DOHH2 (cell line): ENCODE measurements around the gene KCNJ6.

Source experiments
- H3F3A ChIP-seq: fragments of 200-600 bp; sonication (generic), shearing (Covaris generic); 2 replicates; pipeline ENCODE4 v1.6.0; 2016; ENCODE audit warnings: antibody characterized with exemption, mild to moderate bottlenecking; ENCODE audit not compliant: control insufficient read depth, insufficient read depth
- H3K27ac ChIP-seq: fragments of 200-600 bp; sonication (generic); 2 replicates; pipeline ENCODE4 v1.5.1; 2014; ENCODE audit warnings: low read depth, mild to moderate bottlenecking, low read length, moderate library complexity
- H3K27me3 ChIP-seq: fragments of 200-600 bp; sonication (generic); 2 replicates; pipeline ENCODE4 v1.6.1; 2014; ENCODE audit warnings: mild to moderate bottlenecking, low read length, mixed read lengths; ENCODE audit not compliant: control insufficient read depth
- H3K36me3 ChIP-seq: fragments of 200-600 bp; sonication (generic); 2 replicates; pipeline ENCODE4 v1.6.1; 2014; ENCODE audit warnings: mild to moderate bottlenecking, low read length, moderate library complexity, mixed read lengths; ENCODE audit not compliant: control insufficient read depth
- H3K4me1 ChIP-seq: fragments of 200-600 bp; sonication (generic); 2 replicates; pipeline ENCODE4 v1.6.1; 2014; ENCODE audit warnings: mild to moderate bottlenecking, low read length, mixed read lengths; ENCODE audit not compliant: control insufficient read depth
- H3K4me2 ChIP-seq: fragments of 200-600 bp; sonication (generic); 2 replicates; pipeline ENCODE4 v1.6.0; 2014; ENCODE audit warnings: mild to moderate bottlenecking, low read length, moderate library complexity
- H3K4me3 ChIP-seq: fragments of 200-600 bp; sonication (generic); 2 replicates; pipeline ENCODE4 v1.5.1; 2014; ENCODE audit warnings: mild to moderate bottlenecking, low read length, mixed read lengths
- H3K79me2 ChIP-seq: fragments of 200-600 bp; sonication (generic); 2 replicates; pipeline ENCODE4 v1.6.1; 2014; ENCODE audit warnings: mild to moderate bottlenecking, low read length, mixed read lengths; ENCODE audit not compliant: control insufficient read depth
- H3K9me2 ChIP-seq: fragments of 200-600 bp; sonication (generic); replicated peaks from 2 replicates; pipeline ENCODE4 v1.6.1; 2014; ENCODE audit warnings: mild to moderate bottlenecking, low read length, mixed read lengths; ENCODE audit not compliant: control insufficient read depth
- H3K9me3 ChIP-seq: fragments of 200-600 bp; sonication (generic); 2 replicates; pipeline ENCODE4 v1.6.1; 2014; ENCODE audit warnings: antibody characterized with exemption, low read length, mixed read lengths; ENCODE audit not compliant: control insufficient read depth, insufficient read depth
- H4K20me1 ChIP-seq: fragments of 200-600 bp; sonication (generic); 2 replicates; pipeline ENCODE4 v1.6.0; 2014; ENCODE audit warnings: low read depth, mild to moderate bottlenecking, antibody characterized with exemption, low read length, moderate library complexity; ENCODE audit not compliant: control insufficient read depth, insufficient read depth
- EZH2phosphoT487 ChIP-seq: fragments of 200-600 bp; sonication (generic); IDR thresholded peaks from 2 replicates; pipeline ENCODE4 v1.6.1; 2017; ENCODE audit warnings: borderline replicate concordance, mild to moderate bottlenecking, antibody characterized with exemption, low read length, moderate library complexity, mixed read lengths
- TF ChIP-seq, protein P1 (sequence below): fragments of 200-600 bp; sonication (generic); IDR thresholded peaks from one replicate; pipeline ENCODE4 v1.5.1; 2014; ENCODE audit warnings: antibody characterized with exemption, mild to moderate bottlenecking, low read depth, low read length; ENCODE audit not compliant: poor library complexity, severe bottlenecking

KCNJ6 gene

DNA sequence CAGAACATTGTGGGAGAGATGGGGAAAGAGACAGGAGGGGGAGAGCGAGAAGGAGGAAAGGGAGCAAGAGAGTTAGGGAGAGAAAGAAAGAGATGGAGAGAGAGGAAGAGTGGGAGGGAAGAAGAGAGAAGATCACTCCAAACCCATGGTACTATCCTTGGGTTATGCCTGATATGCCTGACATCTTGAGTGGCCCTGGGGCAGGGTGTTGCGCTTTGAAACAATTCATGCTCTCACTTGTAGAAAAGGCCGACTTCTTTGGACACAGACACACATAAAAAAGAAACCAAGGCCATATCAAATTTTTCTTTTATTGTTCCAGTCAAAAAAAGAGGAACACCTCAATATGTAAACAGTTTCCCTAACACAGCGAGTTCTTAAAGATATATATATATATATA lies 309.2 kb downstream of the KCNJ6 start:
- Histone ChIP-seq H3F3A (no peaks in the 10 kb centered on the region), H3K9me3 (no peaks in the 10 kb centered on the region), H3K4me1 (no peaks in the 10 kb centered on the region), H3K4me3 (no peak overlapping the region), H4K20me1 (no peaks in the 10 kb centered on the region), H3K79me2 (no peaks in the 10 kb centered on the region), H3K9me2 (no peaks in the 10 kb centered on the region), H3K36me3 (no peaks in the 10 kb centered on the region), H3K4me2 (no peak overlapping the region), H3K27me3 (0 out of 2 replicates have a peak, but pooled peaks cover 6% of the 10 kb centered on the region), H3K27ac (no peak overlapping the region)
- no peak for TF ChIP-seq EZH2phosphoT487
- TF ChIP-seq, protein P1, sequence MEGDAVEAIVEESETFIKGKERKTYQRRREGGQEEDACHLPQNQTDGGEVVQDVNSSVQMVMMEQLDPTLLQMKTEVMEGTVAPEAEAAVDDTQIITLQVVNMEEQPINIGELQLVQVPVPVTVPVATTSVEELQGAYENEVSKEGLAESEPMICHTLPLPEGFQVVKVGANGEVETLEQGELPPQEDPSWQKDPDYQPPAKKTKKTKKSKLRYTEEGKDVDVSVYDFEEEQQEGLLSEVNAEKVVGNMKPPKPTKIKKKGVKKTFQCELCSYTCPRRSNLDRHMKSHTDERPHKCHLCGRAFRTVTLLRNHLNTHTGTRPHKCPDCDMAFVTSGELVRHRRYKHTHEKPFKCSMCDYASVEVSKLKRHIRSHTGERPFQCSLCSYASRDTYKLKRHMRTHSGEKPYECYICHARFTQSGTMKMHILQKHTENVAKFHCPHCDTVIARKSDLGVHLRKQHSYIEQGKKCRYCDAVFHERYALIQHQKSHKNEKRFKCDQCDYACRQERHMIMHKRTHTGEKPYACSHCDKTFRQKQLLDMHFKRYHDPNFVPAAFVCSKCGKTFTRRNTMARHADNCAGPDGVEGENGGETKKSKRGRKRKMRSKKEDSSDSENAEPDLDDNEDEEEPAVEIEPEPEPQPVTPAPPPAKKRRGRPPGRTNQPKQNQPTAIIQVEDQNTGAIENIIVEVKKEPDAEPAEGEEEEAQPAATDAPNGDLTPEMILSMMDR = no peak

DNA sequence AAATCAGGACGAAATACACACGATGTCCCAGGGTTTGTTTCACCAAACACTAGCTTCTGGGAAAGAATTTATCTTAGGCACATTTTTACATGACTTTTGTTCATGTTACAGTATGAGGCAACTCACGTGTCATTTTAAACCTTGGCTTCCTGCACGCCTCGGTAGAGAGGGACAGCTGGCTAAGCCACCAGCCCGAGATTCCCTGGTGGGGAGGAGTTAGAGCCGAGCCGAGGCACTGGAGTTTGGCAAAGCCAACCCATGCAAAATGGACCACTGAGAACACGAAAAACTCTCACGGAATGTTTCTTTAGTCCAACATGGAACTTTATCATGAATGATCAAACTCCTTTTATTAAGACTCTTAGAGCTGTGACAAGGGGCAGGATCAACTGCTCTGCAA lies 309.7 kb downstream of the KCNJ6 start:
- no peaks in the 10 kb centered on the region for H4K20me1 ChIP-seq
- no peaks in the 10 kb centered on the region for H3K4me1 ChIP-seq
- H3K4me2 ChIP-seq = no peak overlapping the region
- H3K9me3 ChIP-seq = no peaks in the 10 kb centered on the region
- no peak for TF ChIP-seq EZH2phosphoT487
- TF ChIP-seq, protein P1 = no peak
- no peaks in the 10 kb centered on the region for H3K9me2 ChIP-seq
- 0 out of 2 replicates have a peak, but pooled peaks cover 4% of the 10 kb centered on the region for H3K27me3 ChIP-seq
- H3K79me2 ChIP-seq = no peaks in the 10 kb centered on the region
- H3K27ac ChIP-seq = no peak overlapping the region
- H3K4me3 ChIP-seq = no peak overlapping the region
- H3F3A ChIP-seq = no peaks in the 10 kb centered on the region
- H3K36me3 ChIP-seq = no peaks in the 10 kb centered on the region

DNA sequence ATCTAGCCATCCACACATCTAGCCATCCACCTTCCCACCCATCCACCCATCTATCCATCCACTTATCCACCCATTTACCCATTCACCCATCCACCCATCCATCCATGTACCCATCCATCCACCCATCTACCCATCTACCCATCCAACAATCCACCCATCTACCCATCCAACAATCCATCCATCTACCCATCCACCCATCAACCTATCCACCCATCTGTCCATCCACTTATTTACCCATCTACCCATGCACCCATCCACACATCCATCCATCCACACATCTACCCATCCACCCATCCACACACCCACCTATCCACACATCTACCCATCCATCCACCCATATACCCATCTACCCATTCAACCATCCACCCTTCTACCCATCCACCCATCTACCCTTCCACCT lies 311.3 kb downstream of the KCNJ6 start:
- Histone ChIP-seq H3F3A (no peaks in the 10 kb centered on the region), H3K27me3 (0 out of 2 replicates have a peak, but pooled peaks cover 4% of the 10 kb centered on the region), H3K79me2 (no peaks in the 10 kb centered on the region), H3K4me3 (no peak overlapping the region), H3K27ac (no peak overlapping the region), H3K9me3 (no peaks in the 10 kb centered on the region), H3K9me2 (no peaks in the 10 kb centered on the region), H4K20me1 (no peaks in the 10 kb centered on the region), H3K36me3 (no peaks in the 10 kb centered on the region), H3K4me1 (no peaks in the 10 kb centered on the region), H3K4me2 (no peak overlapping the region)
- no peak for TF ChIP-seq EZH2phosphoT487
- TF ChIP-seq, protein P1 = no peak
